GM21381 (cell line): ENCODE measurements around the gene SLC66A2.
A peak's percentile ranks its signal among the peaks of the same experiment; 100 is the strongest.

Experiments used
- ATAC-seq: cut with Tn5 transposase; IDR thresholded peaks from one replicate; pipeline ENCODE4 v1.9.1; 2021; ENCODE audit warnings: mild to moderate bottlenecking, moderate library complexity; ENCODE audit not compliant: unreplicated experiment

Gene SLC66A2

DNA sequence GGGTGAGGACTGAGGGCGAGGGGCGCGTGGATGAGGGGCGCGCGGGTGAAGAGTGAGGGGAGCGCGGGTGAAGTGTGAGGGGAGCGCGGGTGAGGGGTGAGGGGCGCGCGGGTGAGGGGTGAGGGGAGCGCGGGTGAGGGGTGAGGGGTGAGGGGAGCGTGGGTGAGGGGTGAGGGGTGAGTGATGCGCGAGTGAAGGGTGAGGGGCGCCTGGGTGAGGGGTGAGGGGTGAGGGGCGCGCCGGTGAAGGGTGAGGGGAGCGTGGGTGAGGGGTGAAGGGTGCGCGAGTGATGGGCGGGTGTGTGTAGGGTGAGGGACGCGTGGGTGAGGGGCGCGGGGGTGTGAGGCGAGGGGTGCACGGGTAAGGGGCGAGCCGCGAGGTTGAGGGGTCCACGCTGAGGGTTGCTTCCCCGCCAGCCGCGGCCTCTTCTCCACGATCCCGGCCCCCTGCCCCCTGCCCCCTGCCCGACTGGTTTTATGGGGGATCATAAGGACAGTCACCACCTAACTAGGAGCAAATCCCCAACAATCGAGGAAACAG is 1.1 kb upstream of the SLC66A2 start:
- no peak for ATAC-seq

- peak; percentile 31 for ATAC-seq
Observed at GRCh38 chr18:79950515-79951341, 725 bp downstream of the SLC66A2 start.

GRCh38 chr18:79949697-79950487 is 1.6 kb downstream of the SLC66A2 start:
- ATAC-seq: no peak

GRCh38 chr18:79948719-79949411 is 2.6 kb downstream of the SLC66A2 start:
- ATAC-seq: no peak

- ATAC-seq: no peak
Observed at GRCh38 chr18:79947881-79948610, 3.4 kb downstream of the SLC66A2 start.

GRCh38 chr18:79947054-79947755 is 4.2 kb downstream of the SLC66A2 start:
- ATAC-seq: no peak

DNA sequence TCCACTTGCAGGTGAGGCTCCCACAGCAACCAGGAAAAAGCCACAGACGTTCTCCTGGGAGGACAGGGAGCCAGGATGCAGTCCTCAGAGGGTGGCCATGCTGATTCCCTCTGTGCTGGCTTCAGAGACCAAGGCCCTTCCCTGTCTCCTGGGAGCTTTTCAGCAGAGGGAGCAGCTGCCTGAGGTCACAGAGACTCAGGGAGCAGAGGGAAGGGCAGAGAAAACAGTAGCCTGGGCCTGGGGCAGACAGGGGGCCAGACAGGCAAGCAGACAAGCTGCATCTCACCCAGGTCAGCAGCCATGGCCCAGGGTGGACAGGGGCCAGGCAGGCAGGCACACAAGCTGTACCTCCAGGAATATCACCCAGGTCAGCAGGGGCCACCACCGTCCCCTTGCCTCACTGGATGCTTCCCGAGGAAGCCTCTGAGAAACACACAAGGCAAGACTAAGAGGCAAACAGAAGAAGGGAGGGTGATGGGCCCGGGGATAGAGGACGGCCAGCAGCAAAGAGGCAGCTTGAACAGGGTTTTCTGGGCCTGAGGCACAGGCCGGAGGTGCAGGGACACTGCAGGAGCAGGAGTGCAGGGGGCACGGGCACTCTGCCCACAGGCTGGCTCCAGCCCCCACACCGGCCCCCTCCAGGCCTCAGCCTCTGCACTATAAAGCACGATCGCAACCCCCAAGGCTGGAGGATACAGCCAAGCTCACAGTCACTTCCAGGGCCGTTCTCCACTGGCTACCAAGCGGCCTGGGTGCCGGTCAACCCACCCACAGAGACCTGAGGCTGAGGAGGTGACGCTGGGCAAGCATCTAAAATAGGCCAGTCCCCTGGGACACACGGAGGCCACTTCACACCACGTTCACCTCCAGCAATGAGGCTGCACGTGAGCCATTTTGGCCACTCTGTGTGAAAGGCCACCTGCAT is 6.1 kb downstream of the SLC66A2 start:
- ATAC-seq: no peak

DNA sequence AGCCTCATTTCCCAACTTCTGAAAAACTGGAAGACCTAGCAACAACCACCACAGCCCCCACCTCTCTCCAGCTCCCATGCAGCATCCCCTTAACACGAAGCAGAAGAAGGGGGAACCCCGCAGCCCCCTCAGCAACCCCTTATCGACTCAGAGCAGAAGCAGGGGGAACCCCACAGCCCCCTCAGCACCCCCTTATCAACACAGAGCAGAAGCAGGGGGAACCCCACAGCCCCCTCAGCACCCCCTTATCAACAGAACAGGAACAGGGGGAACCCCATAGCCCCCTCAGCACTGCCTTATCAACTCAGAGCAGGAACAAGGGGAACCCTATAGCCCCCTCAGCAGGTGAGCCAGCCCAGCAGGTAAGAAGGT is 6.7 kb downstream of the SLC66A2 start:
- no peak for ATAC-seq

DNA sequence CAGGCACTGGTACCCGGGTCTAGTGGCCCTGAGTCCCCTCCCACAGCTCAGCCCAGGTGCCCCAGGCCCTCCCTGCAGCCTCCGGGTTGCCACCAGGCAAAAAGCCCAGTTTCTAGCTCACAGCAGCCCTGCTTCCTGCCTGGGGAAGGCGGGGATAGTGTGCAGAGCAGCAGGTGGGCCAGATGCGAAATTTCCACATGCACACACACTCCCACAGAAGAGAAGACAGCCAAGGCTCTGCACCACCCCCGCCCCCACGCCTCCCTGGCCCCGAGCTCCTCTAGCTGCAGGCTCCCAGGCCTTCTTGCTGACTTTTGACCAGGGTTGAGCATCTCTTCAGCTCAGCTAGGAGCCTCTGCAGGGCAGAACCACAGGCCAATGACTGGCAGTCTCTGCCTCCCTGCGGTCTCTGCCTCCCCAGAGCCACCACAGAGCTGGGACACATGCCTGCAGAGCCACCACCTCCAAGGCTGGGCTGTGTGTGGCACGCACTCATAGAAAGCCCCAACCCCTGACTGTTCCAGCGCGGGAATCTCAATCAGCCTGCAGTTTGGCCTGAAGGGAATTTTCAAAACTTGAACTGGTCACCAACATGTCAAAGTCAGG is 7.2 kb downstream of the SLC66A2 start:
- ATAC-seq: no peak

DNA sequence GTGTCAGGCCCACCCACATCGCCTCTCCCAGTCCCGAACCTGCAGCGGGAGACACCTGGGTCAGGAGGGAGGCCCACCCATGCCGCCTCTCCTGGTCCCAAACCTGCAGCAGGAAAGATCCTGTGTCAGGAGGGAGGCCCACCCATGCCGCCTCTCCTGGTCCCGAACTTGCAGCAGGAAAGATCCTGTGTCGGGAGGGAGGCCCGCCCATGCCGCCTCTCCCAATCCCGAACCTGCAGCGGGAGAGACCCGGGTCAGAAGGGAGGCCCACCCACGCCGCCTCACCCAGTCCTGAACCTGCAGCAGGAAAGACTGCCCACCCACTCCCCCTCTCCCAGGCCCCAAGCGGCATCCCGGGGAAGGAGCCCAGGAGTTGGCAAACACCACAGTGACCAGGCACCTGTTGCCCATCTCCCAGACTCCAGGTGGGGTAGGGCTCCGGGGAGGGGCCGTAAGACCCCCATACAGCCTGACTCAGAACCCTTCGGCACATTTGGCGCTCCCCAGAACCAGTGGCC is 7.8 kb downstream of the SLC66A2 start:
- ATAC-seq: no peak

GRCh38 chr18:79942786-79943607 is 8.5 kb downstream of the SLC66A2 start:
- ATAC-seq: no peak

- no peak for ATAC-seq
Observed at GRCh38 chr18:79942211-79942610, 9.2 kb downstream of the SLC66A2 start.

DNA sequence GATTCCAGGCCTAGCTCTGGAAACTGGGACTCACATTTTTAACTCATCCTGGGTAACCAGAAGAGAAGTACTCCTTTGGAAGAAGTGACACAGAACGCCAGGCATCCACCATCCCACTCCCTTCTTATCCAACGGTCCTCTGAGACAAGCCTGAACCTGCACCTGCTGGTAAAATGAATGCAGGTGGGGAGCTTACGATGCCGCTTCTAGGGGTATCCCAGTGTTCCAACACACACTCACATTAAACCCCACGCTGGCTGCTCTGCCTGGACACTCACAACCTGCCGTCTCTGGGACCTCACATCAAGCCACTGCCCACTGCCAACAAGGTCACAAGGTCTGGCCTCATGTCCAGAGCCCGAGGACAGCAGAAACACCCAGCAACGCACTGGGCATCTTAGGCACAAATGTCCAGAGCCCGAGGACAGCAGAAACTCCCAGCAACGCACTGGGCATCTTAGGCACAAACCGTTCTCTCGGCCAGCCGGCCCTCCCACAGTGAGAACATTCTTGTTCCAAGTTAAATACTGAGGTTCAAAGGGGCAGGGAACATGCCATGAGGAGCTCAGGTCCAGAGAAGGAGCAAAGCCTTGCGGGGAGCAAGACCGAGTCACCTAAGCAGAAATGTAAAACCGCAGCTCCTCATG is 9.9 kb downstream of the SLC66A2 start:
- no peak for ATAC-seq

DNA sequence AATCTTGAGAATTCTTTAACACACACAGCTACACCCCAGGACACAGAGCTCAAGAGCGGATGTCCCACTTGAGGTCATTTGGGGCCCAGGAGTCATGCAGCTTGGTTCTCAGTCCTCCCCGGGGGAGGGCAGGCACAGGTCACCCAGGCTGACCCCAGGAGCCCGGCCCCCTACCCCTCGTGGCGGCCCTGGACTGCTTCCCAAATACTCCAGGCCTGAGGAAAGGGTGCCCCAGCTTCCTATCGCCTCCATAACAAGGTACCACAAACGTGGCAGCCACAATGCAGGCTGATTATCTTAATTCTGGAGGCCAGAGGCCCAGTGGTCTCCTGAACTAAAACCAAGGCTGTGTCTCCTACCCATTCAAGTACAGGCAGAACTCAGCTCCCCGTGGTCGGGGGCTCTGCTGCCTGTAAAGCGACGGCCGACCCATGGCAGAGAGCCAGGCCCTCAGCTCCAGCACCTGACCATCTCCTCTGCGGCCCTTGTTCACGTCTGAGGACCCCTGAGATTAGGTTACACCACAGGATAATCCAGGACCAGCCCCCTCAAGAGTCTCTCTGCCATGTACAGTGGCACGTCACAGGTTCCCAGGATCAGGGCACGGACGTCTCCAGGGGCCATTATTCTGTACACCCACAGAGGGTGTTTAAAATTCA is 10.5 kb downstream of the SLC66A2 start:
- ATAC-seq: no peak

GRCh38 chr18:79940126-79940813 is 11.2 kb downstream of the SLC66A2 start:
- no peak for ATAC-seq

GRCh38 chr18:79939096-79939495 is 12.4 kb downstream of the SLC66A2 start:
- ATAC-seq: no peak
